Fibroblast of skin of right biceps (primary cell): ENCODE results near the gene LPIN1.
"Not testable (repeated sequence)": the region's sequence is repeated elsewhere in the genome, so short reads cannot be mapped to it uniquely, and the experiment has no call there.

Experiments
- DNase-seq: peaks from one replicate; pipeline ENCODE4 v3.0.0-alpha.2; 2013

The LPIN1 gene

GRCh38 chr2:11745613-11746375, 638 bp upstream of the LPIN1 start:
- DNase-seq, result no peak

DNA sequence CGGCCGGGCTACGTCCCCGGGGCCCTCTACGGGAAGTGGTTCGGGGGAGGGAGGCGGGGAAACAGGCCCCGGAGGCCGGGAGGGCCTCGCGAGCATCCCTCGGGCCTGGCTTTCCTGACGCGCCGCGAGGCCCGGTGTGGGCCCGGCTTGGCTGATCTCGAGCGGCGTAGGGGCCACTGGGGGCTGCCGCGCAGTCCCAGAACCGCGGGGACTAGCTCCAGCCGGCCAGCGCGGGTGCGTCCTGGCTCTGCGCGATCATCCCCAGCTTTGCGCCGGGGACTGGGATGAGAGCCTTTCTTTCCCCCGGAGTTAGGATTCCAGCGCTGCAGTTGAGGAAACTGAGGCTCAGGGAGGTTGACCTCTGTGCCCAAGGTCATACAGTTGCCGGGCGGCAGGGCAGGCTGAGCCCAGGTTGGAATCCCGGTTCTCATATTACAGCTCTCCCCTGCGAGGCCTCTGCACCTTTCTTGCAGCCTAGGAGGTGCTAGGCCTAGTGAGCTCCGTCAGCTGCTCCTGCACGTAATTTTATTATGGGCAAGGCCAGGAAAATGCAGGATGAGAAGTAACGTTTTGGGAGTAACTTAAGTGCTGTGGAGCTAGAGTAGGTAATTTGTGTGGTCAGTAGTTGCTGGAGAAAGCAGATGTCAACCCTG, 501 bp downstream of the LPIN1 start:
- DNase-seq, result peak; percentile 17

DNA sequence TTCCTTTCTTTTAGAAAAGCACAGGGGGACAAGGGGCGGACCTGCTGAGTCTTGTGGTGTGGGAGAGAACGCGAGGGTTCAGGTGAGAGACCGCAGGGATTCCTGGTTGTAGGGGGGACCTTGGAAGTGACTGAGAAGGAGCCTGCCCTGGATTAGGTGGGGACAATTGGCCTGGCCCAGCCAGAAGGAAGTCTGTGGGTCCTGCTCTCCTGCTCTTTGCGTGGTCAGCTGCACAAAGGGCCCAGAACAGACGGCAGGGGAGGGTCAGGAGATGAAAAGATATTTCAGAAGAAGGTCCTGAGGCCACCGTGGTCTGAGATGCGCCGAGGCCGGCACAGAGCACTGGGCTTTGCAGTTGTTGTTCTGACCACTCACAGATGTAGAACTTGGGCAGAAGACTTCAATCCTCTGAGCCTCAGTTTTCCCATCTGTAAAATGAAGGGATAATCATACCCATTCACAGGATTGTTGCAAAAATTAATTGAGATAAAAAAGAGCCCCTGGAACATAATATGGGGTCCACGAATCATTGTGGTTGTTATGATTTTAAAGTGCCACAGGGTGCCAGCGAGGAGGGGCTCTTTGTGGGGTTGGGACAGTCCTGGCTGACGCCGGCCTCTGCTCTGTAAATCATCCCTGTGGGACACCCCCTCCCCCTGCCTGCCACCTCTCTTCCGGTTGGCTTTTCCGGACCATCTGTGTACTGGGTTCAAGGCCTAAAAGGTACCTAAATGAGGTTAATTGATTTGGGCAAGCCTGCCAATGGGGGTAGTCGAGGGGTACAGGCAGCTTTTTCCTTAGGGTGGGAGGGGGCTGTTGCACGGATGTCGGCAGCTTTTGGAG, 1.8 kb downstream of the LPIN1 start:
- DNase-seq, result no peak

DNA sequence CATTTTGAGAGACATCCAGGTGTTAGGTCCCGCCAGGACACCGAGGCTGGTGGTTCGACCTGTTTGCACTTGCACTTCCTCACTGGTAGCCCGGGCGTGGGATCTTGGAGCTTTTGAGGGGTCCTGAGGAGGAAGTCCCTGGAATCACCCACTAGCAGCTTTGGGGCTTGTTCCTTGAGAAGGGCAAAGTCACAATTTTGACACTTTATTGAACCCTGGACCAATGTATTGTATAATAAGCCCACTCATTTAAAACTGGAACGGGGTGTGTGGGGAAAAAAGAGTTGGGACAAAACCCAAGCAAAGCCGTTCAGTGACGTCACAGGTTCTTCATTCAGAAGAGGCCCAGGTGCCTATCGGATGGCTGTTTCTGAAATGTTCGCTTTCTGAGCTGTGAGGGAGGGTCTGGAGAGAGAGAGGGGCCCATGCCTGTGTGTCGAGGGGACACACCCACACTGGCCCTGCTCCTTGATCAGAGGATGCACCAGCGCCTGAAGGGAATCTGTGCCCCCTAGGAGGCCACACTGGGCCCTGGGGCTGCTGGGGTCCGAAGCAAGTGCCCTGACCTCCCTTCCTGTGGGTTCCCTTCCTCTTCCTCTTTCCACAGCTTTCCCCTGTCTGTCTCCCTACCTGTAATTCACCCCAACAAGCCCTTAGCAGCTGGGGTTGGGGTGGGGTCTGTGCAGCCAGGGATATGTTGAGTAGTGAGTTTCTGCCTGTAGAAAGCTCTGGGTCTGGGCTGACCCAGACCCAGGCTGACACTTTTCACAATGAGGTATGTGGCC, 2.6 kb downstream of the LPIN1 start:
- DNase-seq, result no peak

DNA sequence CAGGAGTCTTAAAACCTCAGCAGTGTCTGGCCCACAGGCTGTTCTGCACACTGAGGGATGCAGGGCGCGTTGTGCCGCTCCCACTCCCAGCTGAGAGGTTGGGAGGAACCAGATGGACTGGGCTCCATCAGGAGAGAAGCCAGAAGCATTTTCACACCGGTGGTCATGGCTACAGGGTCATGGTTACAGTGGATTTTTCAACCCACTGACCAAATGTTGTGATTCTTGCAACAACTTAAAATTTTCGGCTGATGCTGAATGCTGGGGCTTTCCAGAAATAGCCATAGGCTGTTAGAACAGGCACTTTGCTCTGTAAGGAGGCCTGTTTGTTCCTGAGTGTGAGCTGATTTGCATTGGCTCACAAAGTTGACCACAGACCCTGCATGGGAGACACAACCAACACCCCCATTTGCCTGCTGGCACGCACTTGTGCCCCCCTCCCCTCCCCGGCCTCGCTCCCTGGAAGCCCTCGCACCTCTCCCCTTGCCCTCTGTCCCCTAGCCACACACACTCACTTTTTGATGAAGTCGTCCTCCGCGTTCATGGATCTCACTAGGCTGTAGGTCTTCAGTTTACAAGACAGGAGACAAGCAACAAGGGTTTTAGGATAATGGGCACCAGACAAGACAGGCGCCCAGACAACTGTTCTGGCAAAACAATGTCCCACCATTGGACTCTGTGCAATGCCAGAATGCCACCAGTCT, 3.4 kb downstream of the LPIN1 start:
- no peak for DNase-seq

GRCh38 chr2:11750422-11750821, 4.0 kb downstream of the LPIN1 start:
- DNase-seq, result peak; percentile 35

DNA sequence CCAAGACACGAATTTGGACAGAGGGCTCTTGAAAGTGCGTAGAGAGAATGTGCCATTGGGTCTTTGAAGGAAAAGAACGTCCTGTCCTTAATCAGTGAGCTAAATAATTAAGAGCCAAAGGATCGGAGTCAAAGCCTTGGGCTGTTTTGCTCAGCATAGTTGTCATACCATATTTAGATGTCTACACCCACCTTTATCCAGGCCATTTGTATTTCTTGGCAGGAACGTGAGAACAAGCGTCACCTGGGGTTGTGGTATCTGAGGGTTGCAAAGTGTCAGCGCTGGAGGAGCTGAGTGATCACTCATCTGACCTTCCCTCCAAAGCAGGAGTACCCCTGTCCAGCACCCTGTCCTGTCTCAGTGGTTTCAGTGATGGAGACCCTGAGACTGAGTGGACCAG, 4.5 kb downstream of the LPIN1 start:
- no peak for DNase-seq

- DNase-seq, result no peak
Measured at GRCh38 chr2:11752906-11753305, 6.5 kb downstream of the LPIN1 start.

DNA sequence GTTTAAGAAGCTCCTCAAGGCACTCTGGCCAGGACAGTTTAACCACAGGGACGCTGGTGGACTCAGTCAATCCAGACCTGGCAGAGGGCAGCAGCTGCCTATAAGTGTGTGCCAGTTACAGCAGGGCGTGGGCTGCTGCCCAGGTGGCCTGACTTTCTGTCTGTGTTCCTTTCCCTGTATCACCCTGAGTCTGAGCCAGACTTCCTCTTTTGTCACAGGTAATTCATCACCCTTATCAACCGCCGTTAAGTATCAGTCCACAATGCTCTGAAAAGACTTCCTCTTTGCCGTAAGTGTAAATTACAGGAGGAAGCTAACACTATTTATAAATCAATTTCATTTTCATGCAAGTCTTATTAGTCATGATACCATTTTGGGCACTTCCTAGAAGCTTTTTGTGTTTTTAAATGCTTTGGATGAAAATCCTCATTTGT, 7.0 kb downstream of the LPIN1 start:
- DNase-seq, result no peak

DNA sequence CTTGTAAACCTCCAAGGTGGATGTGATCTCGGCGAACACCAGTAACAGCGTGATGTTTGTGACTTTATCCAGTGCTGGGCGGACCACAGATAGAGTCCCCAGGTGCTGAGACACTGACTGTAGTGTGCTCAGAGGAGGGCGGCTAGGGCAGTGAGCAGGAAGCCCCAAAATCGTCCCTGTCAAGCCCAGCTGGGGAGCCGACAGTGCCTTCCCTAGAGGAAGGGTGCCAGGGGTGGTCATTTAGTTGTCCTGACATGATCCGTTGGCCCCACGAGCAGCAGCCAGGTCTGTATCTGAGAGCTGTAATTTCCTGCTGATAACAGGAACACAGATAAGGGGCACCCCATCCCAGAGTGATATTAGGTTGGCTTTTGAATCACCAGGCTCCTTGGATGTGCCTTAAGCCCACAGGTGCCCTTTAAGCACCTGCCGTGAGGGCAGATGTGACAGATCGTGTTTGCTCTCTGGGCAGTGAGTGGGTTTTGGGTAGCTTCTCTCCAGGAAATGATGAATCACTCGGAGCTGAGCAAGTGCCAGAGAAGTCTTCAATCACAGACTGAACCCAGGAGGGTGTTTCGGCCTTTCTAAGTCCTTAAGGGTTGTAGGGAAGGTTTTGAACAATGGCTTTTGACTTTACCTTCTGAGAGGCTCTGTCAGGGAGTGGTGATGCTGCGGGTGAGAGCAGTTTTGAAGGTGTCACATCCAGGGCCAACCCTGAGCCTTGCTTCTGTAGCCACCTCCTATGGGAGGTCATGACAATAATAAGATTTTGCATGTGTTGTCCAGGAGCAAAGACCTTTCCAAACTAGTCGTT, 7.7 kb downstream of the LPIN1 start:
- DNase-seq, result peak; percentile 47

- no peak for DNase-seq
Measured at GRCh38 chr2:11754700-11755015, 8.2 kb downstream of the LPIN1 start.

DNA sequence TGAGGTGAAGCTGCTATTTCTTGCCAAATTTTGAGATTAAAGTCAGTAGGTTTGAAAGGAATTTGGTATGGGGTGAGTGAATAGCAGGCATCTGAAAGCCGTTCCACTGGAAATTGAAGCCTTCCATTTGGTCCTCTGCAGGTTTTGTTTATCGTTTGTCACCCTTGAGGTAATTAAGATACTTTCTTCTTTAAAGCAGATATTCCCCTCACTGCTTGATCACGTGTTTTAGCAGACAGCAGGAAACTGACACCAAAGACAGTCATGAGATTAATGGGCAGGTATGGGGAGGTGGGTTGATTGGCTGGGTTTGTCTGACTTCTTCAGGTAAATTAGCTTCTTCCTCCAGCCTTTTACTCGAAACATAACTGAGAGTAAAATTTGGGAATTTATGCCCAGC, 10.7 kb downstream of the LPIN1 start:
- DNase-seq, result no peak

- DNase-seq, result no peak
Measured at GRCh38 chr2:11758187-11758586, 11.8 kb downstream of the LPIN1 start.

DNA sequence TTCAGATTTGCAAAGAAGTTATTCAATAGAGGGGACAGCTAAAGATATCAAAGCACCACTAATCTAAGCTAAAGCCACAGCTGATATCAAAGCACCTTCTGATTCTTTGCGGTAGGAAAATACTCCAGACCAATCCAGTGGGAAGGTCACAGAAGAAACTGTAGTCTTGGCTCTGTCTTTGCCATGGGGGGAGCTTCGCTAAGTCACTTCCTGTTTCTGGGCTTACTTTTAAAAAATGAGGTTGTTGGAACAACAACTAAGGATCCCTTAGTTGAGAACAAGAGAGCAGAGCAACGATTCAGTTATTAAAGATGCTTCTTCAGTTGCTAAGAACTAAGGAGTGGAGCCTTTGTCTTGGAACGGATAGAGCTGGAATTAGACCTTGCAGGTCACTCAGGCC, 12.2 kb downstream of the LPIN1 start:
- DNase-seq, result no peak

DNA sequence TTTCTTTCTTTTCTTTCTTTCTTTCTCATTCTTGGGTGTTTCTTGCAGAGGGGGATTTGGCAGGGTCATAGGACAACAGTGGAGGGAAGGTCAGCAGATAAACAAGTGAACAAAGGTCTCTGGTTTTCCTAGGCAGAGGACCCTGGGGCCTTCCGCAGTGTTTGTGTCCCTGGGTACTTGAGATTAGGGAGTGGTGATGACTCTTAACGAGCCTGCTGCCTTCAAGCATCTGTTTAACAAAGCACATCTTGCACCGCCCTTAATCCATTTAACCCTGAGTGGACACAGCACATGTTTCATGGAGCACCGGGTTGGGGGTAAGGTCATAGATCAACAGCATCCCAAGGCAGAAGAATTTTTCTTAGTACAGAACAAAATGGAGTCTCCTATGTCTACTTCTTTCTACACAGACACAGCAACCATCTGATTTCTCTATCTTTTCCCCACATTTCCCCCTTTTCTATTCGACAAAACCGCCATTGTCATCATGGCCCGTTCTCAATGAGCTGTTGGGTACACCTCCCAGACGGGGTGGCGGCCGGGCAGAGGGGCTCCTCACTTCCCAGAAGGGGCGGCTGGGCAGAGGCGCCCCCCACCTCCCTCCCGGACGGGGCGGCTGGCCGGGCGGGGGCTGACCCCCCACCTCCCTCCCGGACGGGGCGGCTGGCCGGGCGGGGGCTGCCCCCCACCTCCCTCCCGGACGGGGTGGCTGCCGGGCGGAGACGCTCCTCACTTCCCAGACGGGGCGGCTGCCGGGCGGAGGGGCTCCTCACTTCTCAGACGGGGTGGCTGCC, 12.9 kb downstream of the LPIN1 start:
- not testable (repeated sequence) for DNase-seq

DNA sequence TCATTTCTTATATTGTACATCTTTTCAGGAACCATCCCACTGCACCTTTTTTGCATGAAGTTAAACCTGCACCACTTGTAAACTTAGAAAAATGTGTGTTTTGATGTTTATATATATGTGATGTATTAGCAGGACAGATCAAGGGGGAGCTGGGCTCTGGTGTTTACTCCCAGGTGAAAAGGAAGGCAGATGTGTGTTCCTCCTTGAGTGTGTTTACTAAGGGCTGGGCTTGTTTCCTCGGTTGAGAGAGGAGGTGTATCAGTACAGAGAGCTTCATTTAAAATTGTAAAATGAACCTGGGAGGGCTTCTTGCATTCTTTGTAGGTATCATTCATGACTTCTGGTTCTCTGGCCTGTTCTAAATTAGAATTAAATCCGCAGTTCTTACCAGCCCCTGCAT, 14.8 kb downstream of the LPIN1 start:
- no peak for DNase-seq

GRCh38 chr2:11762031-11762430, 15.6 kb downstream of the LPIN1 start:
- no peak for DNase-seq

DNA sequence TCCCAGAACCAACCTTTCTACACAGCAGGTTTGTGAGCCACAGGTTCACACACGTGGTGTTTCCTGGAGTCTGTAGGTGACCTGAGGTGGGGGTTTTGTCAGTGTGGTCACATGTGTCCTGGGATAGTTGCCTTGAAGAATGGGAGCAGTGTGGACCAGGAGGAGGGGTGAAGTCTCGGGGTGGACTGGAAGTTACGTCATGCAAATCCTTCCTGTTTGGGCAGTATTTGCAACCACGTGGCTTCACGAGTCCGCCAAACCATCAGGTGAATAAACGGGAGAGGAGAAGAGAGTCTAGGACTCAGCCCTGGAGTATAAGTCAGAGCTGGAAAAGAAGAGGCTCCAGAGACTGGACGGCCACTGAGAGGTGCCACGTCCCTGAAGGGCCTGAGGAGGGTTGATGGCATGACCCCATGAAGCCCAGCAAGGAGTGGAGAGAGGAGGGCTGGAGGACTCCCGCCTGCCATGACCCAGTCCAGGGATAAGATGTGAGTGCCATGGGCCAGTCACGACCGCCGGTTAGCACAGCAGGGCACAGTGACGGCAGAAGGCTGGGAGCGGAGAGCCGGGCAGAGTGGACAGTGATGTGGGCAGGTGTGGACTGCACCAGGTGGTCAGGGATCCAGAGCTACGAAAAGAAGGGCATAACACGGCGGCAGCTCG, 16.5 kb downstream of the LPIN1 start:
- no peak for DNase-seq

GRCh38 chr2:11764359-11764758, 17.9 kb downstream of the LPIN1 start:
- no peak for DNase-seq

- DNase-seq, result no peak
Measured at GRCh38 chr2:11764920-11765319, 18.5 kb downstream of the LPIN1 start.
